ENCODE measurements around the gene NR2C1.

DNA sequence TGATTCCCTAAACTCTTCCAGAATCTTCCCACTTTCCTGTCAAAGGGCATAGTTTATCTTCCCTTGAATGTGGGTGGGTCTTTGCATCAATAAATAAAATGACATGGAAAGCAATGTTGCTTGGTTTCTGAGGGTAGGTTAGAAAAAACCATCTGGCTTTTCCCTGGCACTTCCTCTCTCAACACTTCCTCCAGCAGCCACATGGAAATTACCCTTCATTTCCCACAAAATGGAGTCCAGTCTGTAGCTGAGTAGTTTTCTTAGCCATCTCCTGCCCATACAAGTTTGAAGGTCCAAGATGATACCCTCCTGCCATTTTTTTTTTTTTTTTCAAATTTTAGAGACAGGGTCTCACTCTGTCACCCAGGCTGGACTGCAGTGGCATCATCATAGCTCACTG is 58.9 kb downstream of the NR2C1 start:
- TF ChIP-seq POLR2AphosphoS5 (IDR thresholded peaks at IDR 0.05; ENCODE audit: borderline replicate concordance, low read depth, low read length) (no peak), EZH2 (IDR thresholded peaks at IDR 0.05) (no peak)

Measured in SK-N-MC (cell line).